Liver (tissue), 3 donors: ENCODE measurements around the gene TRIM69.

Source experiments
- CTCF ChIP-seq: fragments of 150-350 bp; IDR thresholded peaks from 2 replicates; pipeline ENCODE4 v1.5.1; 2017; ENCODE audit warnings: improper control_type of control experiment, low read depth, low read length; ENCODE audit not compliant: missing input control
- EGR1 ChIP-seq, 2 donors: IDR thresholded peaks; 2 replicates each; pipeline ENCODE4 v1.6.1; 2016 to 2018; ENCODE audit warnings: antibody characterized with exemption in 2 of 2, low read depth in 2 of 2
- FOXA1 ChIP-seq: IDR thresholded peaks from 2 replicates; pipeline ENCODE4 v1.6.1; 2016; ENCODE audit warnings: antibody characterized with exemption
- GABPA ChIP-seq, 2 donors: IDR thresholded peaks in 1 of 2; conservative IDR thresholded peaks in 1 of 2; 2 replicates each; pipeline ENCODE4 v1.6.1; 2016; ENCODE audit warnings: antibody characterized with exemption in 2 of 2, mild to moderate bottlenecking in 1 of 2, moderate library complexity in 1 of 2
- RAD21 ChIP-seq, 2 donors: IDR thresholded peaks; 2 replicates each; pipeline ENCODE4 v1.6.1; 2016; ENCODE audit warnings: antibody characterized with exemption in 2 of 2, mild to moderate bottlenecking in 2 of 2
- REST ChIP-seq: IDR thresholded peaks from 2 replicates; pipeline ENCODE4 v1.6.1; 2016; ENCODE audit warnings: antibody characterized with exemption, mild to moderate bottlenecking
- TAF1 ChIP-seq: conservative IDR thresholded peaks from 2 replicates; pipeline ENCODE4 v1.6.1; 2016; ENCODE audit warnings: antibody characterized with exemption, mild to moderate bottlenecking
- YY1 ChIP-seq: IDR thresholded peaks from 2 replicates; pipeline ENCODE4 v1.6.1; 2016; ENCODE audit warnings: antibody characterized with exemption, mild to moderate bottlenecking
- ZBTB33 ChIP-seq: IDR thresholded peaks from 2 replicates; pipeline ENCODE4 v1.6.1; 2016; ENCODE audit warnings: antibody characterized with exemption
- TF ChIP-seq, protein P1 (sequence below): IDR thresholded peaks from 2 replicates; pipeline ENCODE4 v1.6.1; 2016; ENCODE audit warnings: antibody characterized with exemption
- TF ChIP-seq, protein P2 (sequence below): IDR thresholded peaks from 2 replicates; pipeline ENCODE4 v1.6.1; 2016; ENCODE audit warnings: antibody characterized with exemption
- donor health status: healthy.
- donor health status: healthy.

GRCh38 chr15:44738340-44738984 lies 2.1 kb downstream of the TRIM69 start:
- TF ChIP-seq CTCF (peak; percentile 61), REST (no peak), ZBTB33 (no peak), TAF1 (no peak), RAD21 (IDR thresholded peaks at IDR 0.05) (peak; percentile 94 to 96), GABPA (IDR thresholded peaks at IDR 0.05 in 1 of 2, conservative IDR thresholded peaks at IDR 0.05 in 1 of 2) (no peak), YY1 (no peak), FOXA1 (no peak), EGR1 (IDR thresholded peaks at IDR 0.05; ENCODE audit: low read depth in 2 of 2) (no peak)
- TF ChIP-seq, protein P1, sequence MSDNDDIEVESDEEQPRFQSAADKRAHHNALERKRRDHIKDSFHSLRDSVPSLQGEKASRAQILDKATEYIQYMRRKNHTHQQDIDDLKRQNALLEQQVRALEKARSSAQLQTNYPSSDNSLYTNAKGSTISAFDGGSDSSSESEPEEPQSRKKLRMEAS = no peak
- TF ChIP-seq, protein P2, sequence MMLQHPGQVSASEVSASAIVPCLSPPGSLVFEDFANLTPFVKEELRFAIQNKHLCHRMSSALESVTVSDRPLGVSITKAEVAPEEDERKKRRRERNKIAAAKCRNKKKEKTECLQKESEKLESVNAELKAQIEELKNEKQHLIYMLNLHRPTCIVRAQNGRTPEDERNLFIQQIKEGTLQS = no peak
